ENCODE measurements around the gene SNAPC2. TPM values are rescaled to one million over a fixed set of nuclear protein-coding genes. Genes with fewer than 3 reads are reported as not detected.

The SNAPC2 gene
- total and polyA plus RNA-seq, 2 donors from 2014 or later: 18.4 to 24.3 TPM

GRCh38 chr19:7931221-7932061 is 11.3 kb downstream of the SNAPC2 start:
- H3K36me3 ChIP-seq (ENCODE audit: control insufficient read depth in 2 of 3, insufficient read depth in 3 of 3, low read length in 3 of 3): peaks cover 0 to 37% (median 26%) of the 10 kb centered on the region in 3 donors
- DNase-seq: peak in 1 of 5 donors; percentile 78
- no peak overlapping the region for H3K9ac ChIP-seq (ENCODE audit: low read length in 3 of 3)
- no peak overlapping the region for H3K4me3 ChIP-seq (ENCODE audit: low read length in 3 of 3)
- H3K27ac ChIP-seq (ENCODE audit: low read depth in 2 of 2, low read length in 2 of 2): no peak overlapping the region
- TF ChIP-seq, protein P1, sequence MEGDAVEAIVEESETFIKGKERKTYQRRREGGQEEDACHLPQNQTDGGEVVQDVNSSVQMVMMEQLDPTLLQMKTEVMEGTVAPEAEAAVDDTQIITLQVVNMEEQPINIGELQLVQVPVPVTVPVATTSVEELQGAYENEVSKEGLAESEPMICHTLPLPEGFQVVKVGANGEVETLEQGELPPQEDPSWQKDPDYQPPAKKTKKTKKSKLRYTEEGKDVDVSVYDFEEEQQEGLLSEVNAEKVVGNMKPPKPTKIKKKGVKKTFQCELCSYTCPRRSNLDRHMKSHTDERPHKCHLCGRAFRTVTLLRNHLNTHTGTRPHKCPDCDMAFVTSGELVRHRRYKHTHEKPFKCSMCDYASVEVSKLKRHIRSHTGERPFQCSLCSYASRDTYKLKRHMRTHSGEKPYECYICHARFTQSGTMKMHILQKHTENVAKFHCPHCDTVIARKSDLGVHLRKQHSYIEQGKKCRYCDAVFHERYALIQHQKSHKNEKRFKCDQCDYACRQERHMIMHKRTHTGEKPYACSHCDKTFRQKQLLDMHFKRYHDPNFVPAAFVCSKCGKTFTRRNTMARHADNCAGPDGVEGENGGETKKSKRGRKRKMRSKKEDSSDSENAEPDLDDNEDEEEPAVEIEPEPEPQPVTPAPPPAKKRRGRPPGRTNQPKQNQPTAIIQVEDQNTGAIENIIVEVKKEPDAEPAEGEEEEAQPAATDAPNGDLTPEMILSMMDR (IDR thresholded peaks at IDR 0.05; ENCODE audit: borderline replicate concordance, extremely low read depth, insufficient read depth): no peak
- intact Hi-C loops (cut with DNase I): no loop called here
- H3K4me1 ChIP-seq (ENCODE audit: control insufficient read depth in 2 of 3, insufficient read depth in 2 of 3, low read depth in 1 of 3, low read length in 3 of 3): peaks cover 0 to 14% (median 3%) of the 10 kb centered on the region in 3 donors
- H3K27me3 ChIP-seq (ENCODE audit: control insufficient read depth, insufficient read depth, low read length): no peaks in the 10 kb centered on the region
- no peaks in the 10 kb centered on the region for H3K9me3 ChIP-seq (ENCODE audit: control insufficient read depth in 2 of 3, insufficient read depth in 1 of 3, low read length in 3 of 3)
- no peak for FAIRE-seq

GRCh38 chr19:7932276-7932929 is 12.3 kb downstream of the SNAPC2 start:
- FAIRE-seq: no peak
- TF ChIP-seq, protein P1 (IDR thresholded peaks at IDR 0.05; ENCODE audit: borderline replicate concordance, extremely low read depth, insufficient read depth): no peak
- Histone ChIP-seq H3K4me3 (ENCODE audit: low read length in 3 of 3) (no peak overlapping the region), H3K9me3 (ENCODE audit: control insufficient read depth in 2 of 3, insufficient read depth in 1 of 3, low read length in 3 of 3) (no peaks in the 10 kb centered on the region), H3K36me3 (ENCODE audit: control insufficient read depth in 2 of 3, insufficient read depth in 3 of 3, low read length in 3 of 3) (peaks cover 0 to 37% (median 26%) of the 10 kb centered on the region in 3 donors), H3K27ac (ENCODE audit: low read depth in 2 of 2, low read length in 2 of 2) (no peak overlapping the region), H3K27me3 (ENCODE audit: control insufficient read depth, insufficient read depth, low read length) (no peaks in the 10 kb centered on the region), H3K9ac (ENCODE audit: low read length in 3 of 3) (no peak overlapping the region), H3K4me1 (ENCODE audit: control insufficient read depth in 2 of 3, insufficient read depth in 2 of 3, low read depth in 1 of 3, low read length in 3 of 3) (peaks cover 0 to 10% (median 0%) of the 10 kb centered on the region in 3 donors)
- peak in 1 of 5 donors; percentile 49 for DNase-seq
- intact Hi-C loops (cut with DNase I): no loop called here

DNA sequence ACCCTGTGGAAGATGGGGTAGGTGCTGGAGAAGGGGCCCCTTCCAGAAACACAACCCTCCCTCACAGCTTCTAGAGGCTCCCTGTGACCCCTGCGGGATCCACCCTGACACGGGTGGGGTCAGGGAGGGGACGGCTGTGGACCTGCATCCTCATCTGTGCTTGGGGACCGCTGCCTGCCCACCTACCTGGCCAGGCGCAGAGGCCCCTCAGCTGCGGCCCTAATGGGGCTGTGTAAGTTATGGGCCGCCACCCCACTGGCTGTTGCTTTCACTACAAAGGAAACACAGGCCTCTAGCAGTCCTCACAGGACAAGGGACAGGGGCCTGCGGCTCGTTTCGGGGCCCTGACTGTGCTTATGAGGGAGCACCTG is 12.8 kb downstream of the SNAPC2 start:
- Histone ChIP-seq H3K9me3 (ENCODE audit: control insufficient read depth in 2 of 3, insufficient read depth in 1 of 3, low read length in 3 of 3) (no peaks in the 10 kb centered on the region), H3K4me1 (ENCODE audit: control insufficient read depth in 2 of 3, insufficient read depth in 2 of 3, low read depth in 1 of 3, low read length in 3 of 3) (peaks cover 0 to 9% (median 0%) of the 10 kb centered on the region in 3 donors), H3K9ac (ENCODE audit: low read length in 3 of 3) (no peak overlapping the region), H3K27me3 (ENCODE audit: control insufficient read depth, insufficient read depth, low read length) (no peaks in the 10 kb centered on the region), H3K4me3 (ENCODE audit: low read length in 3 of 3) (no peak overlapping the region), H3K36me3 (ENCODE audit: control insufficient read depth in 2 of 3, insufficient read depth in 3 of 3, low read length in 3 of 3) (peaks cover 0 to 37% (median 26%) of the 10 kb centered on the region in 3 donors), H3K27ac (ENCODE audit: low read depth in 2 of 2, low read length in 2 of 2) (no peak overlapping the region)
- FAIRE-seq (no peak), DNase-seq (peak in 1 of 5 donors; percentile 48)
- intact Hi-C loops (cut with DNase I): no loop called here
- TF ChIP-seq, protein P1 (IDR thresholded peaks at IDR 0.05; ENCODE audit: borderline replicate concordance, extremely low read depth, insufficient read depth): no peak

All from kidney (tissue), 14 donors.